ENCODE results near the gene LAMTOR4.

The LAMTOR4 gene

GRCh38 chr7:100154651-100155491 lies 6.2 kb downstream of the LAMTOR4 start:
- DNase-seq: no peak

- no peak for DNase-seq
These were observed 7.0 kb downstream of the LAMTOR4 start for GRCh38 chr7:100155553-100156317.

- peak; percentile 61 for DNase-seq
These were observed 7.8 kb downstream of the LAMTOR4 start for GRCh38 chr7:100156331-100157068.

- DNase-seq: no peak
These were observed 8.3 kb downstream of the LAMTOR4 start for GRCh38 chr7:100157069-100157333.

- DNase-seq: peak; percentile 59
These were observed 8.9 kb downstream of the LAMTOR4 start for GRCh38 chr7:100157334-100158228.

GRCh38 chr7:100158229-100159098 lies 9.7 kb downstream of the LAMTOR4 start, which contains the start of gene TRAPPC14:
TRAPPC14 (minus strand) TSS chr7:100158723; CDS start chr7:100158499, 224 bp downstream.
- peak; percentile 99 for DNase-seq

- DNase-seq: peak; percentile 71
These were observed 10.4 kb downstream of the LAMTOR4 start for GRCh38 chr7:100159099-100159623.

- DNase-seq: no peak
These were observed 11.3 kb downstream of the LAMTOR4 start for GRCh38 chr7:100160067-100160466.

- DNase-seq: no peak
These were observed 14.4 kb downstream of the LAMTOR4 start for GRCh38 chr7:100163006-100163531.

- no peak for DNase-seq
These were observed 15.2 kb downstream of the LAMTOR4 start for GRCh38 chr7:100163871-100164270.

GRCh38 chr7:100166317-100166940 lies 17.7 kb downstream of the LAMTOR4 start:
- no peak for DNase-seq

- peak; percentile 69 for DNase-seq
These were observed 18.5 kb downstream of the LAMTOR4 start for GRCh38 chr7:100166970-100167911.

GRCh38 chr7:100167912-100168323 lies 19.2 kb downstream of the LAMTOR4 start:
- DNase-seq: peak; percentile 90

GRCh38 chr7:100169147-100169850 lies 20.6 kb downstream of the LAMTOR4 start:
- DNase-seq: no peak

GRCh38 chr7:100170101-100170897 lies 21.6 kb downstream of the LAMTOR4 start:
- DNase-seq: no peak

GRCh38 chr7:100171087-100171681 lies 22.5 kb downstream of the LAMTOR4 start:
- DNase-seq: no peak

- no peak for DNase-seq
These were observed 23.1 kb downstream of the LAMTOR4 start for GRCh38 chr7:100171840-100172239.
